NK-92 (cell line): ENCODE results near the gene FAM53A.
"Not testable (repeated sequence)": the region's sequence is repeated elsewhere in the genome, so short reads cannot be mapped to it uniquely, and the experiment has no call there.

Experiments used
- DNase-seq: peaks from one replicate; lab custom pipeline; 2025; ENCODE audit not compliant: unreplicated experiment; lab: John Stamatoyannopoulos, UW

FAM53A gene

DNA sequence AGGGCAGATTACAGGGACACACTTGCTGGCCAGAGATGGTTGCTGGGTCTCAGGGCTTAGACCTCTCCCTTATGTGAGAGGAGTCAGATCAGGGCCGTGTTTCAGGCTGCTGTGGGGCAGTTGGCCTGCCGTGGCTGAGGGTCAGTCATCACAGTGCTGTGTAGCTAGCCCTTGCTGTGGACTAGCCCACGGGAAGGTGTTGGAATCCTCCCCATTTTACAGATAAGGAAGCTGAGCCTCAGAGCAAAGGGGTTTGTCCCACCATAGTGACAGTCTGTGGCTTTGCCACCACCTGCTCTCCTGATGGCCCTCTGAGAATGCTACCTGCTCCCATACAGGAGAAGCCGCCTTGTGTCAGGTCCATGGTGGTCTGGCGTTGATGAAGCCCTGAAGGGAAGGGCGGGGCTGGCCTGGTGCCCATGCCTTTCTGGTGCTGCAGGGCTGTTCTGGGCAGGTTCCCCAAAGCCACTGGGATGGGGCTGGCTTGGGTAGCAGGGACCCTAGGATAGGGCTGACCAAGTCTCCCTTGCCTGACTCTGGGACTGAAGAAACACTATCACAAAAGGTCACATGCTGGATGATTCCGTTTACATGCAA lies 2.4 kb upstream of the FAM53A start:
- DNase-seq = no peak

DNA sequence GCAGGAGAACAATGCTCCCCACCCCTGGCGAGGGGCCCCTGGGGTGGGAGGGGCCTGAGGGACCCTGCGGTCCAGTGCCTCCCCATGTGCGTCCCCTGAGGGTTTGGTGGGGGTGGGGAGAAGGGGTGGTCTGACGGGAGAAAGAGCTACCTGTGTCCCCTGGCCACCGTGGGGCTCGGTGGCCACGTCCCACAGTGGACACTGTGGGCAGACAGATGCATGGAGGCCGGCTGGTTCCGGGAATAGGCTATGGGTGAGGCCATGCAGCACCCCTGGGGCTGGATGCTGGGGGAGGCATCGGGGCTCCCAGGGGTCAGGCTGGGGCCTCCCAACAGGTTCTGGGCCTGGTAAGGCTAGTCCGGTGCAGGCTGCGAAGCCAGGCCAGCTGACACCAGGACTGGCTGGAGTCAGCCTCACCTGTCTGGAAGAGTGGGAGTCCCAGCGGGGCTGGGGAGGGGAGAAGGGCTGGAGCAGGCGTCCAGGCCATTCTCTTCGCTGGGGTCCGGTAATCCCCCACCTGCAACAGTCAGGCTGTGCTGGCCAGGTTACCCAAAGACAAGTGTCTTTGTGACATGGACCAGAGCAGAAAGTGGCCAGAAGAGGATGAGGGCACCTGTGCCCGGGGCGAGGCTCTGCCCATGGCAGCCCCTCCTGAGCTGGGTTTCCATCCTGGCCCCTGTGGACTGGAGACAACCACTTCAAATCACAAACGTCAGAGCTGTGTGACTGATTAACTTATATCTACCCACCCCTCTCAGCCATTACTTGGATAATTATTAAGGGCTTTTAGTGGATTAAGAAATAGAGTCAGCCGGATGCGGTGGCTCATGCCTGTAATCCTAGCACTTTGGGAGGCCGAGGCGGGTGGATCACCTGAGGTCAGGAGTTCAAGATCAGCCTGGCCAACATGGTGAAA lies 1.4 kb upstream of the FAM53A start:
- DNase-seq = no peak

DNA sequence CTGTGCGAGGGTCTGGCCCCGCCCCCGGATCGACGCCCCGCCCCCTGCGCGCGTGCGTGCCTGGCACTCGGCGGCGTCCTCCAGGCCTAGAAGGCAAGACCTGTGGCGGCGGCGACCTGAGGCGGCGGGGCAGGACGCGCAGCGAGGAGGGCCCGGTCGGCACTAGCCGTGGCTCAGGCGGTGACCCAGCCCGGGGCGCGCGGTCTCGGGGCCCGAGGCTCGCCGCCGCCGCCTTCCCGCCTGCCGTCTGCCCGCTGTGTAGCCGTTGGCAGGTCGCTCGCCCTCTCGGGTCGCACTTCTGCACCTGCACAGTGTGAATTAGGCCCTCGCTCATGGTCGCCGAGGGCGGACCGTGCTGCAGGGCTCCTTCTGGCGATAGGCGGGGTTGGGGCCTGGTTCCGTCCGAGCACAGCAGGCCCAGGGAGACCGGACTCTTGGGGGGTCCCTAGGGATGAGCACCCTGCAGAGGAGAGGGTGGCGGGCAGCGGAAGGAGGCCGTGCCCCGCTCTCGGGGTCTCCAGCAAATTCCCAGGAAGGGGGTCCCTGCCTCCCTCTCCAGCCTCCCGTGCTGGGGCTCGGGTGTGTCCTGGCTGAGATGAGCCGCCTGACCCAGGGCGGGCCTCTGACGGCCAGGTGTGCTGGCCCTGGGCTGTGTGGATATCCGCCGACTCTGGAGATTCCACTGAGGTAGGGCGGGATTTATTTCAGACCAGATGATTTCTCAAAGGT lies 557 bp upstream of the FAM53A start:
- DNase-seq = no peak

DNA sequence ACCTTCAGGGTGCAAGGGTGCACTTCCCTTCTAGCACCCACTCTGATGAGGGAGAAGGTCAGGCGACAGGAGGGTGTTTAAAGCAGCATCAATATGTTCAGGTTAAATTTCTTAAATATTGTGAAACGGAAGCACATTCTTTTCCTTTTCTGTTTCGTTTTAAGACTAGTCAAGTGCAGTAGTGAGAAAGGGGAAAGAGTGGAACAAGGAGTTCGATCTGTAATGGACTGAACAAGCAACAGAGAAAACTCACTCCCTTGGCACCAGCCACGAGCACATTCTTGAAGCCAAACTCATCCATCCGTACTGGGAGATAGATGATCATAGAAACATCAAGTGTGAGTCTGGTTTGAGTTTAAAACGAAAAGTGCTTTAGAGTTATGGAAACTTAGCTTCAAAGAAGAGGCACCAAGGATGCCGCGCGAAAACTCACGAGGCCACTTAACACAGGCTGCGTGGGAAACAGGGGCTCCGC lies 815 bp downstream of the FAM53A start:
- DNase-seq = no peak

DNA sequence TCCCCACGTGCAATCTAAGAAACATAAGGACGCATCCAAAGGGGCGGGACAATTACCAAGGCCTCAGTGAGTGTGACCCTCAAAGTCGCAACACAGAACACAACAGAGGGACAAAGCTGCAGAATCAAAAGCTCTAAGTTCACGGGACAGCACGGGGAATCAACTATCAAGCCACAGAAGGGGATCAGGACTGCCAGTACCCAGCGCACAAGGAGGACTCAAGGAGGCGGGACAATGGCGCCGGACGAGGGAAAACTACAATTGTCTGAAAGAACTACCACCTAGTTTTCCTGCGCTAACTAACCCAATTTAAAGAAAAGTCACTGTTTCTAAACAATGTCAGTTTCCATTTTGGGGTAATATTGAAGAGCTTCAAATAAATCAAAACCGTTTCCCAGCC lies 1.3 kb downstream of the FAM53A start:
- no peak for DNase-seq

DNA sequence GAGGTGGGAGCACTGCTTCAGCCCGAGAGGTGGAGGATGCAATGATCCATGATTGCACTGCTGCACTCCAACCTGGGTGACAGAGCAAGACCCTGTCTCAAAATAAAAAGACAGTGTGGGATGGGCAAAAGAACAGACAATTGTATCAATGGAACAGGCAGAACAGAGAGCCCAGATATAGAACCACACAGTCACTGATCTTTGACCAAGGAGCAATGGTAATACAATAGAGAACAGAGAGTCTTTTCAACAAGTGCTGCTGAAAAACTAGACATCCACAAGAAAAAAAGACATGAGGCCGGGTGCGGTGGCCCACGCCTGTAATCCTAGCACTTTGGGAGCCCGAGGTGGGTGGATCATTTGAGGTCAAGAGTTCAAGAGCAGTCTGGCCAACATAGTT lies 5.9 kb downstream of the FAM53A start:
- no peak for DNase-seq

DNA sequence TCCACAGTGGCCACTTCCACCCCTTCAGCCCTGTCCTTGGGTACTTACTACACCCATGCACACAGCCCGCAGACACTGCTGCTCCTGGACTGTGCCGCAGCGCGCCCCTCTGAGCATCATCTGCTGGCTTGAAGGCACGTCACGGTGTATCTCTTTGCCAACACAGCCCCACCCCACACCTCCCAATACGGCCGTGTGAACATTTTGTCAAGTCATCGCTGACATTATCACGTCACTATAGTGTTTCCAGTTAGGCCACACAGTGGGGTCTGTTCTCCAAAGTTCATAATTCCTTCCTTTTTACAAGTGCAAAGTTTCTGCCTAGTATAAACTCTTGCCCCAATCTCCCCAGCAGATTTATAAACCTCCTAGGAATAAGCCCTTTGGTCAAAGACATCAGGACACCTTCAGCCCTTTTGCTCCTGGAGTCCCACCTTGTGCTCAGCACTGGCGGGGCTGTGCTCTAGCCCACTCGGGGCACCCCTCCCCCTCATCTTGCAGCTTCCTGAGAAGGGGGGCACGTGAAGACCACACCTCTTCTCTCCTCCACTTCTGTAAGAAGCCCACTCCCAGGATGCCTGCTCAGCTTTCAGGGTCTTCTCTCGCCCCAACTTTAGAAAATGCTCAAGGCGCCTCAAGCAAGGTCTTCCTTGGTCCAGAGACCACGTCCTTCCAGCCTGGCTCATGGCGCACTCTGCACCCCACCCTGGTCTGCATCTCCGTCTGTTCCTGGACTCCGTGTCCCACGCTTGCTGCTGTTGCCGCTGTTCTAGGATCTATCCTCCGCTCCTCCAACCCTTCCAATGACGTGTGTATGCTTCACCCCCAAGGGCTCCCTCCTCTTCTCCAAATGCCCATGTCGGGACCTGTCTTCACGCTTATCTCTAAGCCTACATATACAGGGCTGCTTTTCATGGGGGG lies 7.2 kb downstream of the FAM53A start:
- no peak for DNase-seq

DNA sequence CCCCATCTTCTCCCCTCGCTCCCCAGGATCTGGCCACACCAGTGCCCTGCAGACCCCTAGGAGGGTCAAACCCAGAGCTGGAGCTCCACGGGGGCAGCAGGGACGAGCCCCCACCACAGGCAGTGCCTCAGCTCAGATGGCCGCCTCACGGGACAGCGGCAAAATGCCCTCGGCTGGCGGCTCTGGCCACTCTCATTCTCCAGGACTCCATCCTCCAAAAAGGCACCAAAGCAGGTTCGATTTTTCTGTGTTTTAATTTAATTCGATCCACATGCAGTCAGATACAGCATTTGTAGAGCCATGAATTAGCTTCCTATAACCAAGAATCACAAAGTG lies 8.3 kb downstream of the FAM53A start:
- DNase-seq = no peak

DNA sequence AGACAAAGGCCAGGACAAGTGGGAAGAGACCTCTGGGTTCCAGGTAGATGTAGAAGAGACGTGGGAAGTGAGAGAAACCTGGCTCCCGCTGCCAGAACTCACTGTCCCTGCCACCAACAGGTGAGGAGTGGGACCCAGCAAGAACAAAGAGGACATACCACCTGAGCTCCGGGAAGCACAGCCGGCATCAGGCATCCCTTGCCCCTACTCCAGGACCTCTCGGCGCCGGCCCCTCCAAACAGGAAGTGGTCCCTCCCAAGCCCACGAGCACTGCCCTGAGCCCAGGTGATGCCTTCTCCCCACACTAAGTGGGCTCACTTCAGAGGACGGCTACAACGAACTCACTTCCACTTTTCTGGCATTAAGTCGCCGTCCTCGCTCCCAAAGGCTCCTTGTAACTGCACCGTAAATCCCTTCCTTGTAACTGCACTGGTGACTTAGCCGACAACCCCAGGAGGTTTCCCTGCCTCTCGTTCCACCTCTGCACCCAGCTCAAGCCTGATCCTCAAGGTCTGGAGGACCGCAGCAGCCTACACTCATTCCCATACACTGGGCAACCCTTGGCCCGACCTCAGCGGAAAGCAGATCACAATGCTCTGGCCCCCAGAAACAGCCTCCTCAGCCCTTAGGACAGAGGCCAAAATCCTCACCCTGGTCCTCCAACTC lies 8.8 kb downstream of the FAM53A start:
- DNase-seq = no peak

DNA sequence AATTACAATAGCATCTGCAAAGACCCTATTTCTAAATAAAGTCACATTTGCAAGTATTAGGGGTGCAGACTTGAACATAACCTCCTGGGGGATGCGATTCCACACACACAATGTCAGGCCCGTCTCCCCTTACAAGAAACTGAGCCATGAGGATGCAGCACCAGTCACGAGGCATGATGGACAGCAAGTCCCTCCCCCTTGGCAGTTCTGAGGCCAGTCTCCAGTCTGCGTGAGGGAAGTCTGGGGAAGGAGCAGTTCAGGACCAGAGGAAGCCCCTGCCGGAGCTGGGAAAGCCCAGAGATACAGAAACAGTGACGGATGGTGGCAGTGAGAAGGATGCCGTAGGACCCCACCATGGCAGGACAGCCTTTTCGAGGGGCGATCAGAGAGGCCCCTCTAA lies 9.4 kb downstream of the FAM53A start:
- DNase-seq = no peak

DNA sequence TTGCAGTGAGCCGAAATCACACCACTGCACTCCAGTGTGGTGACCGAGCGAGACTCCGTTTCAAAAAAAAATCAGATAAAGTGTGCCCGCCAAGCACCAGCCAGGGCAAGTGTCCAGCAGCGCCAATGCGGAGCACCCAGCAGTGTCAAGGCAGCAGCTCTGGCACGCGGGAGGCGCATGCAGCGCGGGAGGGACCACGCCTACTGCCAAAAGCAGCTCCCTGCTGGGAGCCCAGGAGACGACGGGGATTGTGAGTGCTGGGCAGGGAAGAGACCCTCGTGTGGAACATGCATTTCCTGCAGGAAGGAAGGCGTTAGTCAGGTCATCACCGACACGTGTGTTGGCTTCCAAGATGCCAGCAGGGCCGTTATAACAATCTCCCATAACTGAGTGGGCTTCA lies 10.4 kb downstream of the FAM53A start:
- DNase-seq = no peak

DNA sequence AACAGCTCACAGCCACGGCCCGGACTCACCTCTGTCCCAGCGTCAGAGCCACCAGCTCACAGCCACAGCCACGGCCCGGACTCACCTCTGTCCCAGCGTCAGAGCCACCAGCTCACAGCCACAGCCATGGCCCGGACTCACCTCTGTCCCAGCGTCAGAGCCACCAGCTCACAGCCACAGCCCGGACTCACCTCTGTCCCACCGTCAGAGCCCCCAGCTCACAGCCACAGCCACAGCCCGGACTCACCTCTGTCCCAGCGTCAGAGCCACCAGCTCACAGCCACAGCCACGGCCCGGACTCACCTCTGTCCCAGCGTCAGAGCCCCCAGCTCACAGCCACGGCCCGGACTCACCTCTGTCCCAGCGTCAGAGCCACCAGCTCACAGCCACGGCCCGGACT lies 13.1 kb downstream of the FAM53A start:
- not testable (repeated sequence) for DNase-seq

DNA sequence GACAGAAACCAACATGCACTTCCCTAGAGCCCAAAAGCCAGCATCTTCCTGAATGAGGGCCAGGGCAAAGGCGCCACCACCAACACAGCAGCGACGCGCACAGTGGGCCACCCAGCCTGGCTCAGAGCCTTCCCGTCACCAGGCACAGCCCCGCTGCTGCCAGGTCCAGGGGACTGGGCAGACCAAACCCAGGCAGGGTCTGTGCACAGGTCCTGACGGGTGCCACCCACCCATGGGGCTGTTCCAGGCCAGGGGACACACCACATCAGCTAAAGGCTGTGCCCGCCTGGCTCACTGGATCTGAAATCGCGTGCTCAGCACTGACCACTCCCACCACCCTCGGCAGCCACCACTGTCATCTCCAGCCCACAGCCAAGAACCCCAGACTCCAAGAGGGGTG lies 13.8 kb downstream of the FAM53A start:
- DNase-seq = no peak

DNA sequence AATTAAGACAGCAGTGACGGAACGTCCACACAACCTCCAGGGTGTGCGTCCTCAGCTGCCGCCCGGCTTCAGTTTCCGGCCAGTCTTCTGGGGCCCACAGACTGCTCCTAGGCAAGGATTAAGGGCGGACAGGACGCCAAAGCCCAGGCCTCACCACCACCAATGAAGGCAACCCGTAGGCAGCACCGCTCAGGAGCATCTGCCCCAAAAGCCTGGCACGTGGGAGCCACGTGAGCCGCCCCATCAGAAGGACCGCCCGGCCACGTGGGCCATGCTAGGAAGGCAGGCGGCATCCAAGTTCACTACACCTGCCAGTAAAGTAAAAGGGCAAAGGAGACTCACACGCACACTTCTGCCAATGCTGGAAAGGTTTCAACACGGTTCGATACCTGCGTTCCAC lies 14.3 kb downstream of the FAM53A start:
- DNase-seq = no peak

DNA sequence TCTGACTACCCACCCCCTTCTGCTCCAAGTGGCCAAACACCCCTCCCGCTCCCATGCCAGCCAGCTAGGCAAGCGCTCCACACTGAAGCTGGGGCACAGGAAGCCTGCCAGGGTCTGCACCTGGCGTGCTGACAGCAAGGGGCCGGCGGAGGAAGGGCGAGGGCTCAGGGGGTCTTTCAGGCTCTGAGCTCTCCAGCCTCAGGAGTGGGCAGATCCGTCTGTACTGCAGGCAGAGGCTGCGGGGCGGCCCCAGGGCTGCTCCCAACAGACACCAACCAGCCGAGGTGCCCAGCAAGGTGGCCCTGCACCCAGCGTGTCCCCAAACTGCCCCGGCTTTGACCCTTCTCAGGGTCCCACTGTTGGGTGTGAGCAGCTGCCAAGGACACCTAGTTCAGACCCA lies 14.8 kb downstream of the FAM53A start:
- DNase-seq = no peak

DNA sequence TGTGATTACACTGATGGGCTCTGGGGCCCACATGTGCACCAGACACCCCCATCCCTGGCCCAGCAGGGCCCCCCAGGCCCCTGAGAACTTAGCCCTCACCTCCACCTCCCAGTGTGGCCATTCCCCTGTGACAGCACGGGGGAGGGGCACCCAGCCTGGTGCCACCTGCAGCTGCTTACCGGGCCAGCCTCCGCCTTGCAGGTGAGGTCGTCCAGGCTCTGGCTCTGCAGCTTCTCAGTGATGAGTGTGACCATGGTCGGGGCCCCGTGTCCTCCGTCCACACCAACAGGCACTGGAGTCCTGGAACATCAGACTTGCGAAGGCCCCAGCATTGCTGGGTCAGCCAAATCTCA lies 15.6 kb downstream of the FAM53A start:
- no peak for DNase-seq

DNA sequence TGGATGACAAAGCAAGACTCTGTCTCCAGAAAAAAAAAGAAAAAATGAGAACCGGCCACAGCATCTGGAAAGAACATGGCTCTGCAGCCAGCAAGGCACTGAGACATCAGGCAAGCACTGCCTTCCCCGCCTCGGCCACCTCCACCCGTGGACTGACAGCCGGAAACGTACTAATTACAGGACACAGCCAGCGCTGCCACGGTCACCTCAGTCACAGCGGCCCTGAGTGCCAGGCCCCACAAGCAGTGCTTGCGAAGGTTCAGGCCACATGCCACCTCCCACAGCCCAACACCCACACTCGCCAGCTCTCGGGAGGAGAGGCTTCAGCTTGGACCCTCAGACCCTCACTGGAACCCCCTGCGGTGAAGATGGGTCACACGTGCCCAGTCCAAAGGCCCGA lies 16.8 kb downstream of the FAM53A start:
- no peak for DNase-seq

DNA sequence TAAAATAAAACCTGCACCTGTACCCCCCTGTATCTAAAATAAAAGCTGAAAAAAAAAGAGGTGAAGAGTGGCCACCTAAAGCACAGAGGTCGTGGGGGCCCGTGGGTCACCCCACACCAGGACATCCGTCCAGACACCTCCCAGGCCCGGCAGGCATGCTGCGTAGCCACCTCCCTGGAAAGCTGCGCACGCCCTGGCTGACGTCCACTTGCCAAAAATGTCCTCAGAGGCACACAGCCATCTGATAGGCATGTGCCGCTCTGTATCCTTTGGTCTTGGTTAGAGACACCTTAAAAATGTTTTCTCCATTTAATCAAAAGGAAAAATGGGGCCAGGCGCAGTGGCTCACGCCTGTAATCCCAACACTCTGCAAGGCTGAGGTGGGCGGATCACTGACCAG lies 17.7 kb downstream of the FAM53A start:
- no peak for DNase-seq

DNA sequence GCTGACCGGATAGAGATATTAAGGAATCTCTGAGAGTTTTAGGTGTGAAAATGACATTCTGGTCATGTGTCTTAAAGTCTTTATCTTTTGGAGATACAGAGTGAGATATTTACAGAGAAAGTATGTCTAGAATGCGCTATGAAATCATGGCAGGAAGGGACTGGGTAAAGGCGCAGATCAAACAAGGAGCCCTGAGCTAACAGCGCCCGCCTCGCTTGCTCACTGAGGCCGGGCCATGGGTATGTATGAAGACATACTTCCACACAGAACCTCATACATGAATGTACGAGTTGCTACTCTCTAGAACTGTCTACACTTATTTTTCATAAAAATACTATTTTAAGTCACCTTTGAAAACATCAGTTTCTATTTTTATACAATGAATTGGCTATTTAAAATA lies 20.0 kb downstream of the FAM53A start:
- no peak for DNase-seq

DNA sequence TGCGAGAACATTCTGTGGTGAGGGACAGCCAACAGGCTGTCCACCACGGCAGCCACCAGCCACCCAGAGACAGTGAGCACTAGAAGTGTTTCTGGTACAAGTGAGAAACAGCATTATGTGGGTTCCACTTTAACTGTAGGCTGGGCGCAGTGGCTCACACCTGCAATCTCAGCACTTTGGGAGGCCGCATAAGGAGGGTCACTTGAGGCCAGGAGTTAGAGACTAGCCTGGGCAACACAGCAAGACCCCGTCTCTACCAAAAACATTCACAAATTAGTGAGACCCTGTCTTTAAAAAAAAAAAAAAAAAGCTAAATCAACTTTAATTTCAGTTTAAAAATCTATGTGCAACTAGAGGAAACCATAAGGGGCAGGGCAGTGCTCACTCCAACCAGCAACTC lies 20.6 kb downstream of the FAM53A start:
- no peak for DNase-seq

DNA sequence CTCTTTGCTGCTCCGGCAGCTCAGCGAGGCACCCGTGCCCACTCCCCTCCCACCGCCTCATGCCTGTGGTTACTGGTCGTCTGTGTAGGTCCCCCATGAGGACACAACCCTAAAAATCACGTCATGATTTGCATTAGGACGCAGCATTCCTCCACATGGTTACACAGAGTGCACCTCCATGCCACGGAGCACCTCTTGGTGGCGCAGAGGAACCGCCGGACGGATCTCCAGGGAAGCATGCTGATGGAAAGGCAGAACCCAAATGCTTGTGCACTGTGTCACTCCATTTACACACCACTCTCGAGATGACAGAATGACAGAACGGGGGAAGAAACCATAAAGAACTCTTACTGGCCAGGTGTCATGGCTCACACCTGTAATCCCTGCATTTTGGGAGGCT lies 22.4 kb downstream of the FAM53A start:
- DNase-seq = no peak
